Liver (tissue), 9 donors: ENCODE results near the gene SPECC1. TPM values are rescaled to one million over a fixed set of nuclear protein-coding genes. Genes with fewer than 3 reads are reported as not detected.

Source experiments
- DNase-seq: peaks from one replicate; pipeline ENCODE4 v3.0.0-alpha.2; 2017; ENCODE audit warnings: low spot score
- H3K27ac ChIP-seq, 2 donors: one replicate each; pipeline ENCODE4 v1.7.0; 2013; ENCODE audit warnings: inconsistent platforms in 2 of 2, low read length in 2 of 2, control low read depth in 1 of 2, low read depth in 1 of 2, mild to moderate bottlenecking in 1 of 2
- H3K27me3 ChIP-seq, 4 donors: one replicate each; pipeline versions ENCODE4 v1.6.1 to v1.7.0; 2013; ENCODE audit warnings: low read length in 3 of 4, inconsistent platforms in 1 of 4, mild to moderate bottlenecking in 1 of 4, moderate library complexity in 1 of 4; ENCODE audit not compliant: control insufficient read depth in 4 of 4, insufficient read depth in 4 of 4
- H3K36me3 ChIP-seq, 4 donors: one replicate each; pipeline versions ENCODE4 v1.6.1 to v1.7.0; 2013; ENCODE audit warnings: low read length in 3 of 4, mild to moderate bottlenecking in 3 of 4, low read depth in 1 of 4, moderate library complexity in 1 of 4; ENCODE audit not compliant: control insufficient read depth in 4 of 4, insufficient read depth in 3 of 4
- H3K4me1 ChIP-seq, 4 donors: one replicate each; pipeline versions ENCODE4 v1.6.1 to v1.7.0; 2013; ENCODE audit warnings: low read length in 3 of 4, mild to moderate bottlenecking in 3 of 4, moderate library complexity in 1 of 4; ENCODE audit not compliant: control insufficient read depth in 4 of 4, insufficient read depth in 4 of 4
- H3K4me3 ChIP-seq, 3 donors: one replicate each; pipeline versions ENCODE4 v1.6.1 to v1.7.0; 2013; ENCODE audit warnings: low read length in 3 of 3, control low read depth in 1 of 3, low read depth in 1 of 3, mild to moderate bottlenecking in 1 of 3
- H3K9ac ChIP-seq, 2 donors: one replicate each; pipeline ENCODE4 v1.7.0; 2013; ENCODE audit warnings: low read length in 2 of 2, mild to moderate bottlenecking in 2 of 2, moderate library complexity in 2 of 2, control low read depth in 1 of 2, low read depth in 1 of 2
- H3K9me3 ChIP-seq, 4 donors: one replicate each; pipeline versions ENCODE4 v1.6.1 to v1.7.0; 2013; ENCODE audit warnings: low read length in 3 of 4; ENCODE audit not compliant: control insufficient read depth in 4 of 4
- EGR1 ChIP-seq, 2 donors: IDR thresholded peaks; 2 replicates each; pipeline ENCODE4 v1.6.1; 2016 to 2018; ENCODE audit warnings: antibody characterized with exemption in 2 of 2, low read depth in 2 of 2
- FOXA1 ChIP-seq: IDR thresholded peaks from 2 replicates; pipeline ENCODE4 v1.6.1; 2016; ENCODE audit warnings: antibody characterized with exemption
- FOXA2 ChIP-seq: IDR thresholded peaks from 2 replicates; pipeline ENCODE4 v1.6.1; 2016; ENCODE audit warnings: antibody characterized with exemption
- GABPA ChIP-seq, 2 donors: IDR thresholded peaks in 1 of 2; conservative IDR thresholded peaks in 1 of 2; 2 replicates each; pipeline ENCODE4 v1.6.1; 2016; ENCODE audit warnings: antibody characterized with exemption in 2 of 2, mild to moderate bottlenecking in 1 of 2, moderate library complexity in 1 of 2
- HNF4A ChIP-seq, 2 donors: conservative IDR thresholded peaks; 2 replicates each; pipeline ENCODE4 v1.6.1; 2016; ENCODE audit warnings: antibody characterized with exemption in 2 of 2, mild to moderate bottlenecking in 2 of 2
- HNF4G ChIP-seq: IDR thresholded peaks from 2 replicates; pipeline ENCODE4 v1.6.1; 2016; ENCODE audit warnings: antibody characterized with exemption
- JUND ChIP-seq, 2 donors: IDR thresholded peaks; 2 replicates each; pipeline ENCODE4 v1.6.1; 2016; ENCODE audit warnings: antibody characterized with exemption in 2 of 2
- NR2F2 ChIP-seq: IDR thresholded peaks from 2 replicates; pipeline ENCODE4 v1.6.1; 2016; ENCODE audit warnings: antibody characterized with exemption
- RAD21 ChIP-seq, 2 donors: IDR thresholded peaks; 2 replicates each; pipeline ENCODE4 v1.6.1; 2016; ENCODE audit warnings: antibody characterized with exemption in 2 of 2, mild to moderate bottlenecking in 2 of 2
- REST ChIP-seq: IDR thresholded peaks from 2 replicates; pipeline ENCODE4 v1.6.1; 2016; ENCODE audit warnings: antibody characterized with exemption, mild to moderate bottlenecking
- RXRA ChIP-seq, 2 donors: IDR thresholded peaks; 2 replicates each; pipeline ENCODE4 v1.6.1; 2017 to 2018; ENCODE audit warnings: antibody characterized with exemption in 2 of 2, mild to moderate bottlenecking in 1 of 2
- SP1 ChIP-seq: IDR thresholded peaks from 2 replicates; pipeline ENCODE4 v1.6.1; 2018; ENCODE audit warnings: antibody characterized with exemption, mild to moderate bottlenecking
- YY1 ChIP-seq: IDR thresholded peaks from 2 replicates; pipeline ENCODE4 v1.6.1; 2016; ENCODE audit warnings: antibody characterized with exemption, mild to moderate bottlenecking
- ZBTB33 ChIP-seq: IDR thresholded peaks from 2 replicates; pipeline ENCODE4 v1.6.1; 2016; ENCODE audit warnings: antibody characterized with exemption
- WGBS: extraction: QIAGEN DNeasy Blood & Tissue Kit; methylation state at CpG from one replicate; pipeline ENCODE4 v1.1.7; 2013; 5-methylcytosine and 5-hydroxymethylcytosine counted together
- polyA plus RNA-seq, 2 donors: library from polyadenylated mRNA; stranded (reverse) in 1 of 2; unstranded in 1 of 2; fragments of 200-250 nt in 1 of 2; fragments of >200 nt in 1 of 2; fragmentation: Nextera tagmentation in 1 of 2; extraction: Ambion mirVana in 1 of 2; gene quantifications; one replicate each; pipeline versions ENCODE4 v1.2.1 to v1.2.3, GENCODE V29; 2013 to 2015
- total RNA-seq, 2 donors: library from RNA; depleted of rRNA; stranded (reverse); fragments of >200 nt; gene quantifications; one replicate each; pipeline ENCODE4 v1.2.3, GENCODE V29; 2014
- TF ChIP-seq, protein P1 (sequence below): IDR thresholded peaks from 2 replicates; pipeline ENCODE4 v1.6.1; 2016; ENCODE audit warnings: antibody characterized with exemption
- donor health status: healthy.
- donor health status: healthy.
- donor health status: healthy.
- donor health status: healthy.
- donor health status: healthy.

SPECC1 gene
- total and polyA plus RNA-seq, 4 donors: 0.36 to 70.3 (median 1.8) TPM

GRCh38 chr17:20216154-20216815, 207.1 kb downstream of the SPECC1 start:
- TF ChIP-seq HNF4G: no peak
- TF ChIP-seq, protein P1, sequence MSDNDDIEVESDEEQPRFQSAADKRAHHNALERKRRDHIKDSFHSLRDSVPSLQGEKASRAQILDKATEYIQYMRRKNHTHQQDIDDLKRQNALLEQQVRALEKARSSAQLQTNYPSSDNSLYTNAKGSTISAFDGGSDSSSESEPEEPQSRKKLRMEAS: no peak
- no peak overlapping the region for H3K4me3 ChIP-seq
- WGBS: 73% methylated on average over 6 of the region's 6 CpGs
- no peaks in the 10 kb centered on the region for H3K4me1 ChIP-seq
- no peak overlapping the region for H3K9ac ChIP-seq
- no peak overlapping the region for H3K27ac ChIP-seq
- no peak for DNase-seq
- no peaks in the 10 kb centered on the region for H3K36me3 ChIP-seq
- H3K27me3 ChIP-seq: no peaks in the 10 kb centered on the region
- H3K9me3 ChIP-seq: no peaks in the 10 kb centered on the region

DNA sequence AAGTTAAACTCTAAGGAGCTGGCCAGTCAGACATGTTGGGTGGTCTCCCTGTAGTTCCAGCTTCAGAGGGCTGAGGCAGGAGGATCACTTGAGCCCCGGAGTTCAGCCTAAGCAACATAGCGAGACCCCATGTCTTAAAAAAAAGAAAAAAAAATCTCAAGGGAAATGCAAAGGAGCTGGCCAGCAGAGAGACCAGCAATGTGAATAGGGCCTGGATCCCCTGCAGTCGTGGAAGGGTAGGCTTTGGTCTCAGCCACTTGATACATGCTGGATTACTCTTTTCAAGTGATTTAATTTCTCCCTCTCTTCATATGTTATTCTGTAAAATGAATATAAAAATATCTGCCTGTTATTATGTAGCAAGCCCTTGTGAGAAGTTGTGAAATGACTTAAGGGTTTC, 207.7 kb downstream of the SPECC1 start:
- Histone ChIP-seq H3K9me3 (no peaks in the 10 kb centered on the region), H3K27me3 (no peaks in the 10 kb centered on the region), H3K9ac (no peak overlapping the region), H3K4me1 (no peaks in the 10 kb centered on the region), H3K27ac (no peak overlapping the region), H3K4me3 (no peak overlapping the region), H3K36me3 (no peaks in the 10 kb centered on the region)
- no peak for DNase-seq
- TF ChIP-seq SP1: no peak
- no peak for TF ChIP-seq HNF4A (conservative IDR thresholded peaks at IDR 0.05)
- TF ChIP-seq RAD21 (IDR thresholded peaks at IDR 0.05): no peak
- TF ChIP-seq, protein P1: no peak
- no peak for TF ChIP-seq HNF4G
- TF ChIP-seq NR2F2: no peak
- TF ChIP-seq FOXA2: no peak
- TF ChIP-seq YY1: no peak
- TF ChIP-seq FOXA1: no peak
- no peak for TF ChIP-seq GABPA (IDR thresholded peaks at IDR 0.05 in 1 of 2, conservative IDR thresholded peaks at IDR 0.05 in 1 of 2)
- no peak for TF ChIP-seq RXRA (IDR thresholded peaks at IDR 0.05)
- no peak for TF ChIP-seq EGR1 (IDR thresholded peaks at IDR 0.05; ENCODE audit: low read depth in 2 of 2)
- no peak for TF ChIP-seq REST
- TF ChIP-seq ZBTB33: no peak
- no peak for TF ChIP-seq JUND (IDR thresholded peaks at IDR 0.05)
- 89% methylated on average over 3 of the region's 3 CpGs for WGBS
